HL-60 (cell line): ENCODE data around the gene TRPM6.

Source experiments
- GABPA ChIP-seq: IDR thresholded peaks from 2 replicates; pipeline ENCODE4 v1.6.1; 2012; ENCODE audit warnings: low read depth
- POLR2AphosphoS5 ChIP-seq: IDR thresholded peaks from 2 replicates; pipeline ENCODE4 v1.6.1; 2012; ENCODE audit warnings: low read depth
- REST ChIP-seq: IDR thresholded peaks from 2 replicates; pipeline ENCODE4 v1.6.1; 2012; ENCODE audit warnings: low read depth; ENCODE audit not compliant: insufficient replicate concordance
- TF ChIP-seq, protein P1 (sequence below): IDR thresholded peaks from one replicate; pipeline ENCODE4 v1.5.1; 2011; ENCODE audit warnings: low read length, control low read depth, inconsistent platforms; ENCODE audit not compliant: insufficient read depth

GRCh38 chr9:74729136-74729695, 158.5 kb downstream of the TRPM6 start:
- TF ChIP-seq POLR2AphosphoS5 (no peak), REST (no peak), GABPA (no peak)
- TF ChIP-seq, protein P1, sequence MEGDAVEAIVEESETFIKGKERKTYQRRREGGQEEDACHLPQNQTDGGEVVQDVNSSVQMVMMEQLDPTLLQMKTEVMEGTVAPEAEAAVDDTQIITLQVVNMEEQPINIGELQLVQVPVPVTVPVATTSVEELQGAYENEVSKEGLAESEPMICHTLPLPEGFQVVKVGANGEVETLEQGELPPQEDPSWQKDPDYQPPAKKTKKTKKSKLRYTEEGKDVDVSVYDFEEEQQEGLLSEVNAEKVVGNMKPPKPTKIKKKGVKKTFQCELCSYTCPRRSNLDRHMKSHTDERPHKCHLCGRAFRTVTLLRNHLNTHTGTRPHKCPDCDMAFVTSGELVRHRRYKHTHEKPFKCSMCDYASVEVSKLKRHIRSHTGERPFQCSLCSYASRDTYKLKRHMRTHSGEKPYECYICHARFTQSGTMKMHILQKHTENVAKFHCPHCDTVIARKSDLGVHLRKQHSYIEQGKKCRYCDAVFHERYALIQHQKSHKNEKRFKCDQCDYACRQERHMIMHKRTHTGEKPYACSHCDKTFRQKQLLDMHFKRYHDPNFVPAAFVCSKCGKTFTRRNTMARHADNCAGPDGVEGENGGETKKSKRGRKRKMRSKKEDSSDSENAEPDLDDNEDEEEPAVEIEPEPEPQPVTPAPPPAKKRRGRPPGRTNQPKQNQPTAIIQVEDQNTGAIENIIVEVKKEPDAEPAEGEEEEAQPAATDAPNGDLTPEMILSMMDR, result no peak
